ENCODE data around the gene LMF1. TPM values are rescaled to one million over a fixed set of nuclear protein-coding genes. Genes with fewer than 3 reads are reported as not detected.
"Not testable (repeated sequence)": the region's sequence is repeated elsewhere in the genome, so short reads cannot be mapped to it uniquely, and the experiment has no call there.

The LMF1 gene
- total RNA-seq, 1 experiment from 2014 or later, result 12.2 TPM

GRCh38 chr16:867421-868385 lies 103.1 kb downstream of the LMF1 start:
- H3K36me3 ChIP-seq (ENCODE audit: insufficient read depth, low read length), result no peaks in the 10 kb centered on the region
- H3K4me2 ChIP-seq (ENCODE audit: low read depth, low read length, poor library complexity, severe bottlenecking), result no peak overlapping the region

DNA sequence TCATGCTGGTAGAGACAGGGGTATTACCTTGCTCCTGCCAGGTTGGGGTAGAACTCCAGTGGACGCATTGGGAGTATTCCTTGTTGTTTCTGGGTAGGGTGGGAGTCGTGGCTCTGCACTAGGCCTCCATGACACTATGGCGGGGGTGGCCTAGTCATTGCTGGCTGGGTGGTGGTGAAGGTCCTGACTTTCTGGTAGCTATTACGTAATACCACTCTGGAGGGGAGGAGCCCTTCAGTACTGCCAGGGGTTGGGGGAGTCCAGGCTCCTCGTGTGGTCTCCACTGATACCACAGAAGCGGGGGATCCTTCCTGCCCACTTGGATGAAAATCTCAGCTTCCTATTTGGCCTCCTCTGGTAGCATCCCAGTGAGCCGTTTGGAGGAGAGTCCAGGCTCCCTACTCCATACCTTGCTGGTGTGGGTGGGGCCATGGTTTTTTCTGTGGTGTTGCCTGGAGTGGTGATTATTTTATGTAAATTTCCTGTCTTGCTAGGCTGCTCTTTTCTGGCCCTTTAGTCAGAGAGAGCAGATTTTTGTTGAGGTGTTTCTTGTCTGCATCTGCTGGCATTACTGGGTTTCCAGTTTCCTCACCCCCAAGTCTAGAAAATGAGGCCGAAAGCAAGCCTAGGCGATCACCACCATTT lies 104.4 kb downstream of the LMF1 start:
- Histone ChIP-seq H3K9me3 (ENCODE audit: low read length) (no peaks in the 10 kb centered on the region), H2AFZ (ENCODE audit: low read length) (no peak overlapping the region), H3K9me2 (replicated peaks; ENCODE audit: insufficient read depth, low read length) (no peaks in the 10 kb centered on the region), H4K20me1 (ENCODE audit: insufficient read depth, low read depth, low read length) (no peaks in the 10 kb centered on the region), H3K4me2 (ENCODE audit: low read depth, low read length, poor library complexity, severe bottlenecking) (no peak overlapping the region), H3K27me3 (ENCODE audit: low read length) (no peaks in the 10 kb centered on the region), H3K36me3 (ENCODE audit: insufficient read depth, low read length) (no peaks in the 10 kb centered on the region), H3K27ac (ENCODE audit: low read length) (no peak overlapping the region), H3K4me1 (ENCODE audit: low read length) (no peaks in the 10 kb centered on the region), H3K79me2 (ENCODE audit: low read length) (no peaks in the 10 kb centered on the region), H3K4me3 (ENCODE audit: low read length) (no peak overlapping the region), H3K9ac (ENCODE audit: low read length) (no peak overlapping the region)
- DNase-seq, result no peak

More at GRCh38 chr16:867421-868385, 103.1 kb downstream of the LMF1 start:
- Histone ChIP-seq H3K79me2 (ENCODE audit: low read length) (no peaks in the 10 kb centered on the region), H3K9me2 (replicated peaks; ENCODE audit: insufficient read depth, low read length) (no peaks in the 10 kb centered on the region), H3K27ac (ENCODE audit: low read length) (no peak overlapping the region), H3K4me3 (ENCODE audit: low read length) (no peak overlapping the region), H2AFZ (ENCODE audit: low read length) (no peak overlapping the region), H3K9me3 (ENCODE audit: low read length) (no peaks in the 10 kb centered on the region), H3K9ac (ENCODE audit: low read length) (no peak overlapping the region), H4K20me1 (ENCODE audit: insufficient read depth, low read depth, low read length) (no peaks in the 10 kb centered on the region), H3K4me1 (ENCODE audit: low read length) (no peaks in the 10 kb centered on the region), H3K27me3 (ENCODE audit: low read length) (no peaks in the 10 kb centered on the region)
- DNase-seq, result no peak

- H4K20me1 ChIP-seq (ENCODE audit: insufficient read depth, low read depth, low read length), result no peaks in the 10 kb centered on the region
- no peak overlapping the region for H3K9ac ChIP-seq (ENCODE audit: low read length)
- DNase-seq, result no peak
- no peaks in the 10 kb centered on the region for H3K79me2 ChIP-seq (ENCODE audit: low read length)
- H3K27ac ChIP-seq (ENCODE audit: low read length), result no peak overlapping the region
- H2AFZ ChIP-seq (ENCODE audit: low read length), result no peak overlapping the region
- no peaks in the 10 kb centered on the region for H3K4me1 ChIP-seq (ENCODE audit: low read length)
- H3K4me2 ChIP-seq (ENCODE audit: low read depth, low read length, poor library complexity, severe bottlenecking), result no peak overlapping the region
- no peak overlapping the region for H3K4me3 ChIP-seq (ENCODE audit: low read length)
- no peaks in the 10 kb centered on the region for H3K36me3 ChIP-seq (ENCODE audit: insufficient read depth, low read length)
- peaks cover 3% of the 10 kb centered on the region; the same call in 1 of the 2 replicates for H3K9me3 ChIP-seq (ENCODE audit: low read length)
- no peaks in the 10 kb centered on the region for H3K27me3 ChIP-seq (ENCODE audit: low read length)
- H3K9me2 ChIP-seq (replicated peaks; ENCODE audit: insufficient read depth, low read length), result no peaks in the 10 kb centered on the region
Measured at GRCh38 chr16:865026-865425, 105.8 kb downstream of the LMF1 start.

- Histone ChIP-seq H3K27ac (ENCODE audit: low read length) (no peak overlapping the region), H2AFZ (ENCODE audit: low read length) (no peak overlapping the region), H3K36me3 (ENCODE audit: insufficient read depth, low read length) (no peaks in the 10 kb centered on the region), H4K20me1 (ENCODE audit: insufficient read depth, low read depth, low read length) (no peaks in the 10 kb centered on the region), H3K27me3 (ENCODE audit: low read length) (no peaks in the 10 kb centered on the region), H3K4me2 (ENCODE audit: low read depth, low read length, poor library complexity, severe bottlenecking) (no peak overlapping the region), H3K9me2 (replicated peaks; ENCODE audit: insufficient read depth, low read length) (no peaks in the 10 kb centered on the region), H3K9me3 (ENCODE audit: low read length) (peaks cover 9% of the 10 kb centered on the region), H3K4me1 (ENCODE audit: low read length) (no peaks in the 10 kb centered on the region), H3K9ac (ENCODE audit: low read length) (no peak overlapping the region), H3K4me3 (ENCODE audit: low read length) (no peak overlapping the region), H3K79me2 (ENCODE audit: low read length) (no peaks in the 10 kb centered on the region)
- DNase-seq, result no peak
Measured at GRCh38 chr16:861446-861845, 109.3 kb downstream of the LMF1 start.

GRCh38 chr16:860891-861290 lies 109.9 kb downstream of the LMF1 start:
- Histone ChIP-seq H3K4me3 (ENCODE audit: low read length) (no peak overlapping the region), H4K20me1 (ENCODE audit: insufficient read depth, low read depth, low read length) (no peaks in the 10 kb centered on the region), H3K4me2 (ENCODE audit: low read depth, low read length, poor library complexity, severe bottlenecking) (no peak overlapping the region), H3K36me3 (ENCODE audit: insufficient read depth, low read length) (no peaks in the 10 kb centered on the region), H3K9me2 (replicated peaks; ENCODE audit: insufficient read depth, low read length) (no peaks in the 10 kb centered on the region), H2AFZ (ENCODE audit: low read length) (no peak overlapping the region), H3K9ac (ENCODE audit: low read length) (no peak overlapping the region), H3K27me3 (ENCODE audit: low read length) (no peaks in the 10 kb centered on the region), H3K9me3 (ENCODE audit: low read length) (peaks cover 11% of the 10 kb centered on the region), H3K79me2 (ENCODE audit: low read length) (no peaks in the 10 kb centered on the region), H3K27ac (ENCODE audit: low read length) (no peak overlapping the region), H3K4me1 (ENCODE audit: low read length) (no peaks in the 10 kb centered on the region)
- DNase-seq, result no peak

DNA sequence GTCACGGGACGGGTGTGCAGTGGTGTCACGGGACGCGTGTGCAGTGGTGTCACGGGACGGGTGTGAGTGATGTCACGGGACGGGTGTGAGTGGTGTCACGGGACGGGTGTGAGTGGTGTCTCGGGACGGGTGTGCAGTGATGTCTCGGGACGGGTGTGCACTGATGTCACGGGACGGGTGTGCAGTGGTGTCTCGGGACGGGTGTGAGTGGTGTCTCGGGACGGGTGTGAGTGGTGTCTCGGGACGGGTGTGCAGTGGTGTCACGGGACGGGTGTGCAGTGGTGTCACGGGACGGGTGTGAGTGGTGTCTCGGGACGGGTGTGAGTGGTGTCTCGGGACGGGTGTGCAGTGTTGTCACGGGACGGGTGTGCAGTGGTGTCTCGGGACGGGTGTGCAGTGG lies 111.8 kb downstream of the LMF1 start:
- not testable (repeated sequence) for H3K4me1 ChIP-seq (ENCODE audit: low read length); H3K79me2 ChIP-seq (ENCODE audit: low read length); H3K27ac ChIP-seq (ENCODE audit: low read length); H3K27me3 ChIP-seq (ENCODE audit: low read length); H3K9me2 ChIP-seq (replicated peaks; ENCODE audit: insufficient read depth, low read length); H3K4me2 ChIP-seq (ENCODE audit: low read depth, low read length, poor library complexity, severe bottlenecking); H3K36me3 ChIP-seq (ENCODE audit: insufficient read depth, low read length); H3K9ac ChIP-seq (ENCODE audit: low read length); H2AFZ ChIP-seq (ENCODE audit: low read length); DNase-seq; H4K20me1 ChIP-seq (ENCODE audit: insufficient read depth, low read depth, low read length); H3K4me3 ChIP-seq (ENCODE audit: low read length)
- peaks cover 11% of the 10 kb centered on the region for H3K9me3 ChIP-seq (ENCODE audit: low read length)

DNA sequence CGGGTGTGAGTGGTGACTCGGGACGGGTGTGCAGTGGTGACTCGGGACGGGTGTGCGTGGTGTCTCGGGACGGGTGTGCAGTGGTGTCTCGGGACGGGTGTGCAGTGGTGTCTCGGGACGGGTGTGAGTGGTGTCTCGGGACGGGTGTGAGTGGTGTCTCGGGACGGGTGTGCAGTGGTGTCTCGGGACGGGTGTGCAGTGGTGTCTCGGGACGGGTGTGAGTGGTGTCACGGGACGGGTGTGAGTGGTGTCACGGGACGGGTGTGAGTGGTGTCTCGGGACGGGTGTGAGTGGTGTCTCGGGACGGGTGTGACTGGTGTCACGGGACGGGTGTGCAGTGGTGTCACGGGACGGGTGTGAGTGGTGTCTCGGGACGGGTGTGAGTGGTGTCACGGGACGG lies 112.3 kb downstream of the LMF1 start:
- not testable (repeated sequence) for DNase-seq; H3K9me2 ChIP-seq (replicated peaks; ENCODE audit: insufficient read depth, low read length); H3K4me1 ChIP-seq (ENCODE audit: low read length); H3K79me2 ChIP-seq (ENCODE audit: low read length); H3K27me3 ChIP-seq (ENCODE audit: low read length); H3K4me3 ChIP-seq (ENCODE audit: low read length); H3K27ac ChIP-seq (ENCODE audit: low read length); H3K4me2 ChIP-seq (ENCODE audit: low read depth, low read length, poor library complexity, severe bottlenecking); H2AFZ ChIP-seq (ENCODE audit: low read length); H4K20me1 ChIP-seq (ENCODE audit: insufficient read depth, low read depth, low read length); H3K36me3 ChIP-seq (ENCODE audit: insufficient read depth, low read length); H3K9ac ChIP-seq (ENCODE audit: low read length)
- H3K9me3 ChIP-seq (ENCODE audit: low read length), result peaks cover 11% of the 10 kb centered on the region

DNA sequence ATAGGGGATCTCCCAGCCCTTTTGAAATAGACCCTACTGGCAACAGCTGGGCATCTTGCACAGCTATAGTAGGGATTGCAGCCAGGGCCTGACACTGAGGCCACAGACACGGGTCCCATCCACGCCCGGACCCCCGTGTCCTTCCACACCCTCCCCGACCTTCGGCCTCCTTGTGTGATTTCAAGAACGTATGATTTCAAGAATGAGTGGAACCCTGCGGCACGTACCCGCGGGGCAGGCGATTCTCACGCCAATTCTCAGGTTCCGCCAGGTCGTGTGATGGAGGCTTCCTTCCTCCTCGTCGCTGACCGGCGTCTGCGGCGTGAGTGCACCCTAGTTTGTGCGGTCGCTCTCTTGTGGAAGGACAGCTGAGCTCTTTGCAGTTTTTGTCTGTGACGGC lies 114.0 kb downstream of the LMF1 start:
- H3K4me3 ChIP-seq (ENCODE audit: low read length), result no peak overlapping the region

More for the DNA sequence above, 114.0 kb downstream of the LMF1 start:
- Histone ChIP-seq H4K20me1 (ENCODE audit: insufficient read depth, low read depth, low read length) (no peaks in the 10 kb centered on the region), H3K27me3 (ENCODE audit: low read length) (no peaks in the 10 kb centered on the region), H3K4me2 (ENCODE audit: low read depth, low read length, poor library complexity, severe bottlenecking) (no peak overlapping the region), H3K4me1 (ENCODE audit: low read length) (no peaks in the 10 kb centered on the region), H2AFZ (ENCODE audit: low read length) (no peak overlapping the region), H3K36me3 (ENCODE audit: insufficient read depth, low read length) (no peaks in the 10 kb centered on the region), H3K27ac (ENCODE audit: low read length) (no peak overlapping the region), H3K9ac (ENCODE audit: low read length) (no peak overlapping the region), H3K9me2 (replicated peaks; ENCODE audit: insufficient read depth, low read length) (no peaks in the 10 kb centered on the region), H3K9me3 (ENCODE audit: low read length) (peaks cover 11% of the 10 kb centered on the region), H3K79me2 (ENCODE audit: low read length) (no peaks in the 10 kb centered on the region)
- no peak for DNase-seq
